Sigmoid colon (tissue), 4 donors: Measurements from ENCODE around the gene PEX14.

Experiments
- POLR2A ChIP-seq, 2 donors: fragments of 450-650 bp; IDR thresholded peaks; one replicate each; pipeline ENCODE4 v1.6.1; 2016; ENCODE audit warnings: antibody characterized with exemption in 2 of 2, mild to moderate bottlenecking in 2 of 2, moderate library complexity in 2 of 2
- POLR2AphosphoS5 ChIP-seq, 4 donors: sonication (generic); formaldehyde crosslinking; IDR thresholded peaks; one replicate each; pipeline ENCODE4 v1.6.1; 2017; ENCODE audit warnings: antibody characterized with exemption in 4 of 4
- TF ChIP-seq, protein P1 (sequence below), 4 experiments: fragments of 450-650 bp in 3 of 4; fragments of 200-600 bp in 1 of 4; IDR thresholded peaks; one replicate each; pipeline ENCODE4 v1.5.1; 2016 to 2019; ENCODE audit warnings: antibody characterized with exemption in 4 of 4, mild to moderate bottlenecking in 3 of 4, moderate library complexity in 2 of 4

DNA sequence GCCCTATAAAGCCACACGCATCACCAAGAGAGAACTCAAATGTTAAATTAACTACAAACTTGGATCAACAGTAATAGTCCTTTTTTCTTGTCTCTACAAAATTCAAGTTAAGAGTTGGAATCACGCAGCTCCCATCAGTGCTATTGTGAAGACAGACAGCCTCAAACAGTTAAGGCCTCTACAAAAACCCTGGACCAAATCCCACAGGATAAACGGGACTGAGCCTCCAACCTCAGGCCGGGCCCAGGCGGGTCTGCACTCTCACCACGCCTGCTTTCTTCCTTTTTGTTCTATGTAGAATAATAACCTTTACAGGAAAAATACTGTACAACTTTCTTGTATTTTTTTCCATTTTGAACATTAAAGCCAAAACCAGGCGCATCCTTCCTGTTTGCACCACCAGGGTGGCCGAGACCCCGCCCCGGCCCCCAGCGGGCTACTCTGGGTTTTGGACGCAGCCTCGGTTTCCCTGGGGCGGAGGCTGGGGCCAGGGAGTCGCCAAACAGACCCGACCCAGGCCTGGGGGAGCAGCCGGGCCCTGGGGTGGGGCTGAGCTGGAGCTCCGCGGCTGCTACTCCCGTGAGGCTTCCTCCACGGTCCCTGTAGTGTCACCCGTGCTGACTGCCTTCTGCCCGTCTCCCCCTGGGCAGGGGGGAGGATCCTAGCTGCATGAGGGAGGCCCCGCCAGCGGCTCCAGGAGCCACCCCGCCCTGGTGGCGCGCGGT, 163.2 kb downstream of the PEX14 start:
- no peak for TF ChIP-seq POLR2A (IDR thresholded peaks at IDR 0.05)
- TF ChIP-seq, protein P1, sequence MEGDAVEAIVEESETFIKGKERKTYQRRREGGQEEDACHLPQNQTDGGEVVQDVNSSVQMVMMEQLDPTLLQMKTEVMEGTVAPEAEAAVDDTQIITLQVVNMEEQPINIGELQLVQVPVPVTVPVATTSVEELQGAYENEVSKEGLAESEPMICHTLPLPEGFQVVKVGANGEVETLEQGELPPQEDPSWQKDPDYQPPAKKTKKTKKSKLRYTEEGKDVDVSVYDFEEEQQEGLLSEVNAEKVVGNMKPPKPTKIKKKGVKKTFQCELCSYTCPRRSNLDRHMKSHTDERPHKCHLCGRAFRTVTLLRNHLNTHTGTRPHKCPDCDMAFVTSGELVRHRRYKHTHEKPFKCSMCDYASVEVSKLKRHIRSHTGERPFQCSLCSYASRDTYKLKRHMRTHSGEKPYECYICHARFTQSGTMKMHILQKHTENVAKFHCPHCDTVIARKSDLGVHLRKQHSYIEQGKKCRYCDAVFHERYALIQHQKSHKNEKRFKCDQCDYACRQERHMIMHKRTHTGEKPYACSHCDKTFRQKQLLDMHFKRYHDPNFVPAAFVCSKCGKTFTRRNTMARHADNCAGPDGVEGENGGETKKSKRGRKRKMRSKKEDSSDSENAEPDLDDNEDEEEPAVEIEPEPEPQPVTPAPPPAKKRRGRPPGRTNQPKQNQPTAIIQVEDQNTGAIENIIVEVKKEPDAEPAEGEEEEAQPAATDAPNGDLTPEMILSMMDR (IDR thresholded peaks at IDR 0.05) = peak in 1 of 4 experiments; percentile 17
- peak in 2 of 4 donors; percentile 15 to 26 for TF ChIP-seq POLR2AphosphoS5 (IDR thresholded peaks at IDR 0.05)
